CD4-positive, alpha-beta T cell treated with Interleukin-21 for 1 hour (primary cell): ENCODE measurements around the gene RPS19.
"Not testable (repeated sequence)": the region's sequence is repeated elsewhere in the genome, so short reads cannot be mapped to it uniquely, and the experiment has no call there.

Experiments used
- DNase-seq: peaks from one replicate; pipeline ENCODE4 v3.0.0-alpha.2; 2020

Gene RPS19

DNA sequence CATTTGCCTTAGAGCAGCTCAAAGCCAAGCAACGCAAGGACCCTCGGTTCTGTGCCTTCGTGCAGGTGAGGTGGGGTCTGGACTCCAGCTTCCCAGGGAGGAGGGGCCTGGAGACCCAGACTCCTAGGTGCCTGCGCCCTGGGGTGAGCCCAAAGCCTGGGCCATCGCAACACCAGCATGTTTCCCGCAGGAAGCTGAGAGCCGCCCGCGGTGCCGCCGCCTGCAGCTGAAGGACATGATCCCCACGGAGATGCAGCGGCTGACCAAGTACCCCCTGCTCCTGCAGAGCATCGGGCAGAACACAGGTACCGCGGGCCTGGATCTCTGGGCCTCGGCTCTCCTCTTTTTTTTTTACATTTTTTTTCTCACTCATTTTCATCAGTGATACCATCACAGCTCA, 42.5 kb downstream of the RPS19 start:
- no peak for DNase-seq

DNA sequence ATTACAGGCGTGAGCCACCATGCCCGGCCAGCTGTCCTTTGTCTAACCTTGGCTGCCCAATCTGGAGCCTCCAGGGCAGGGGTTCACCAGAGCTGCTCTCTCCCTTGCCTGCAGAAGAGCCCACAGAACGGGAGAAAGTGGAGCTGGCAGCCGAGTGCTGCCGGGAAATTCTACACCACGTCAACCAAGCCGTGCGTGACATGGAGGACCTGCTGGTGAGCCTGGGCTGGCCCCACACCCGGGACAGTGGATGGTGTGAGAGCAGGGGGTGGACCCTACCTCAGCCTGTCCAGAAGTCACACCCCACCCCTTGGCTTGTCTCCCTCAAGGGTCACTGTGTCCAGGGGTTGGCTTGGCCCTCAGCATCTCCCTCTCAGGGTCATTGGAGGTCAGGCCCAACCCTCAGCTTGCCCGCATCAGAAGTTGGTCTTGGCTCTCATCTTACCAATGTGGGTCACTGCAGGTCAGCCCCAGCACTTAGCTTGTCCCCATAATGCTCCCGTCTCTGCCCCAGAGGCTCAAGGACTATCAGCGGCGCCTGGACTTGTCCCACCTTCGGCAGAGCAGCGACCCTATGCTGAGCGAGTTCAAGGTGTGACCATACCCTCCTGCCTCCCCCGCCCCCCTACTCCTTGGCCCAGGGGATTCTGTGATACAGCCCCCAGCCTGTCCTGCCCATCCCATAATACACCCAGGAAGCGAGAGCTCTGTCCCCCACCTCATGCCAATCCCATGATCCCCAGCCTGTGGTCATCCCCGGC, 43.3 kb downstream of the RPS19 start:
- DNase-seq: no peak

DNA sequence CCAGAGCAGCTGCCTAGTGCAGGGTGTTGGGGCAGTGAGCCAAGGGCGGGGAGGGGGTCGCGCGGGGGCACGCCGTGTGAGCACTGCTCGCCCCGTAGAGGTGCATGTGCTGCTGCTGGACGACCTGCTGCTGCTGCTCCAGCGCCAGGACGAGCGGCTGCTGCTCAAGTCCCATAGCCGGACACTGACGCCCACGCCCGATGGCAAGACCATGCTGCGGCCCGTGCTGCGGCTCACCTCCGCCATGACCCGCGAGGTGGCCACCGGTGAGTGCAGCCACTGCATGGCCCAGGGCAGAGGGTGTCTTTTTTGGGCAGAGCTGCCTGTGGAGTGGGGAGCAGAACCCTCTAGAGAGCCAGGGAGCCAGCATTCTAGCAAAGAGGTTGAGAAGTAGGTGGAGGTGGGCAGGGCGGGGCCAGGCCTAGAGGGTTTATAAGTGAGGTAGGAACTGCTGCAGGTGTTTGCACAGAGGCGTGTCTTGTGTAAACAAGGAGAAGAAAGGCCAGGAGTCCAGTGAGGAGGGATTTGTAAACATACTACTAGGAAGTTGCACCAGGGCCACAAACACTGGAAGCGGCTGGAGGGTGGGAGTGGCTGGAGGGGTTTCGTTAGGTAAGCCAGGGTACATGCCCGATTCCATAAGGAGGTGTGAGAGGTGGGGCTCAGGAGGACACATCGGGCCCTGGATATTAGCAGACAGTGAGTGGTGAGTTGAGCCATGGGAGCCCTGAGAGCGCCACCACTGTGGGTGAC, 44.2 kb downstream of the RPS19 start:
- no peak for DNase-seq

DNA sequence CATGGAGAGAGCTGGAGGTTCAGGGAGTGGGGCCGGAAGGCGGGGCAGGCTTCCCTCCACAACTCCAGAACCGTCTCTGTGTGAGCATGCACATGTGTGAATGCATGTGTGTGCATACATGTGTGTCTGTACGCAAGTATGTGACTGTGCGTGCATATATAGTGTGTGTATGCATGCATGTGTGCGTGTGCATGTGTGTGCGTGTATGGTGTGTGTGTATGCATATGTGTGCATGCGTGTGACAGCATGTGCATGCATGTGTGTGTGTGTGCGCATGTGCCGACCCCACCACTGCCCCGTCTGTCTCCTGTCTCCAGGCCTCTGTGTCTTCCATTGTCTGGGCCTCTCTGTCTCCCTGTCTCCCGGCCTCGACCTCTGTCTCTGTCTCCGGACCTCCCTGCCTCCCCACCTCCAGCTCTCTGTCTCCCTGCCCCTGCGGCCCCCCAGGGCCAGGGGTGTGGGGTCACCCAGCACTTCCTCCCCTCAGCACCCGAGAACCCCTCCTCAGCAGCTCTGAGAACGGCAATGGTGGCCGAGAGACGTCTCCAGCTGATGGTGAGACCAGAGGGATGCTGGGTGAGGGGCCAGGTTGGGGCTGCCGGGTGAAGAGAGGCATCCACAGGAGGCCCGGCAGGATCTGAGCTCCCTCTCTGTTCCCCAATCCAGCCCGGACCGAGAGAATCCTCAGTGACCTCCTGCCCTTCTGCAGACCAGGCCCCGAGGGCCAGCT, 45.4 kb downstream of the RPS19 start:
- DNase-seq: no peak

DNA sequence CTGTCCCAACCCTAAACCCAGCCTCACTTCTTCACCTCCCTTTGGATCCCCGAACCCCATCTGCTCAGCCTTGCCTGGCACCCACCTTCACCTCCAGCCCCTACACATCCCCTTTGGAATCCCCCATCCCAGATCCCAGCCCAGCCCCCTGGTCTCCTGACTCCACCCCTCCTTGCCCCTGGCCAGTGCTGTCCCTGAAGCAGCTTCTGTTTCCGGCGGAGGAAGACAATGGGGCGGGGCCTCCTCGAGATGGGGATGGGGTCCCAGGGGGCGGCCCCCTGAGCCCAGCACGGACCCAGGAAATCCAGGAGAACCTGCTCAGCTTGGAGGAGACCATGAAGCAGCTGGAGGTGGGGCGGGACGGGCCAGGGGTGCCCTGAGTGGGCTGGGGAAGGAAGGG, 46.2 kb downstream of the RPS19 start:
- no peak for DNase-seq

DNA sequence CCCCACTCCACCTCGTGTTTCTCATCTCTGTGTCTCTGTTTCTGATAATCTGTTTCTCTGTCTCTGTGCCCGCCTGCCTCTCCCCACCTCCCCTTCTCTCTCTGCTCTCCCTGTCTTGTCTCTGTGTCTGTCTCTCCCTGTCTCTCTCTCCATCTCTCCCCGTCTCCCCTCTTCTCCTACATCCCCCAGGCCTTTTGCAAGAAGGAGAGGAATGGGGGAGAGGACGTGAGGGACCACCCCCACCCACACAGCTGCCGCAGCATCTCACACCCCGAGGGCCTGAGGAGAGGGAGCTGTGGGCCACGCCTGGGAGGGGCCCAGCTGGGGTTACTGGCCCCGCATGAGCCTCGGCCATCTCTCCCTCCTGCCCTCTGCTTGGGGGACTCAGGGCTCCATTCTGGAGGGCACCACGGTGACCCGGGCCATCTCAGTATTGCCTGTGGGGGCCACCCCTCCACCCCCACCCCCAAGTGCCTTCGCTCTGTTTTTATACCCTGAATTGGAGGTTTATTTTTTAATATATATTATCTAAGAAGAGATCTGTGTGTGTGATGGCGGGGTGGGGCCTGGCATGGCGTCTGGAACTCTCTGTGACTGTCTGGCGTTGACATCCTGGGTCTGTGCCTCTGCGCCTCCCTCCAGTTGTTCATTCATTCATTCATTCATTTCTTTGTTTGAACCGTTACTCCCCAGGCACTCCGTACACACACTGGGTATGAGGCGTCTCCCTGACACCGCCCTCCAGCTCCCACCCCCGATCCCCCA, 47.0 kb downstream of the RPS19 start:
- no peak for DNase-seq

DNA sequence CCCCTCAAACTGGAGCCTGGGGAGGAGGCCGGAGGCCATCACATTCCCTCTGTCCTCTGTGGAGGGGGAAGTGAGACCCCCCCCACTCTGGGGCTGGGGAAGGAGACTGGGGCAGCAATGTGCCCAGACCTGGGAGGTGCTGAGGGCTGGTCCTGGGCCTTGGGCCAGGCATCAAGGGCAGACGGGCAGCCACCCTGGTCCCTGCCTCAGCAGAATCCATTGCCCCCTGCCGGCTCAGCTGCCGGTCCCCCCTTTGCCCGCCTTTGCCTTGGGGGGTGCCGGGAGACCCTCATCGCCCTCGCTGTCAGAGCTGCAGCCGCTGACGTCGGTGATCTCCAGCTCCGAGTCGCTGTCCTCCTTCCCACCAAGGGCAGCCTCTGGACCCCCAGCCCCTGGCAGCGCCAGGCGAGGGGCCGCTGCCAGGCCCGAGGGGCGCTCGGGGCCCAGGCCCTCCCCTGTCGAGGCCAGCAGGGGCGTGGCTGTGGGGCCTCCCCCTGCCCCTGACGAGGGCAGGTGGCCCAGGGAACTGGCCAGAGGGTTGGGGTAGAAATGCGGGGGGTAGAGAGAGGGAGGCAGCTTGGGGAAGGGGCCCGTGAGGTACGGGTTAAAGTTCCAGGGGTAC, 48.0 kb downstream of the RPS19 start:
- DNase-seq: no peak

DNA sequence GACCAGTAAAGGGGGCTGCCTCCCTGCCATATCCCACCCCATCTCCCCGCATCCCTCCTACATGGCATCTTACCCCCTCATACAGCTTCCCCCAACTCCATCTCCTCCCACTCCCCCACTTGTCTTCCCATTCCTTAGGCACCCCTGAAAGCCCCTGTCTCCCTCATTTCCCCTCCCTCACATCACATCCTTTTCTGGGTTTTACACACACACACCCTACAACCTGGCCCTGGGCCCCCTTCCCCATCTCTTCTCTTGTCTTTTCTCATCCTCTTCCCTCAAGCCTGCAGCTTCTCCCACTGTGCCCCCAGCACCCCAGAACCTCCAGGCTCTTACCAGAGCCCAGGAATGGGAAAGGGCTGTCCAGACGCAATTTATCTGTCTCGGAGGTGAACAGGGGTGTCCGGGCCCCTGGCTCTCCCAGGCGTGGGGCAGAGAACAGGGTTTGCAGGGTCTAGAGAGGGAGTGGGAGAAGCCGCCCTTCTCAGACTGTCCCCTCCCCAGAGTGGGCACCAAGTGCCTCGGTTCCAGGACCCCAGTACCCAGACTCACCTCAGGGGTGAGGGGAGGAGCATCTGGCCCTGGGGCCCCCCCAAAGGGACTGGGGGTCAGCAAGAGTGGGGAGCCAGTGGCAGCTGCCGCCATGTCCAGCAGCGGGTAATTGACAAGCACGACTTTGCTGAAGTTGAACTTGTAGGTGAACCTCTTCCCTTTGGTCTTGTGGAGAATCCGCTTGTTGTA, 48.8 kb downstream of the RPS19 start:
- no peak for DNase-seq

DNA sequence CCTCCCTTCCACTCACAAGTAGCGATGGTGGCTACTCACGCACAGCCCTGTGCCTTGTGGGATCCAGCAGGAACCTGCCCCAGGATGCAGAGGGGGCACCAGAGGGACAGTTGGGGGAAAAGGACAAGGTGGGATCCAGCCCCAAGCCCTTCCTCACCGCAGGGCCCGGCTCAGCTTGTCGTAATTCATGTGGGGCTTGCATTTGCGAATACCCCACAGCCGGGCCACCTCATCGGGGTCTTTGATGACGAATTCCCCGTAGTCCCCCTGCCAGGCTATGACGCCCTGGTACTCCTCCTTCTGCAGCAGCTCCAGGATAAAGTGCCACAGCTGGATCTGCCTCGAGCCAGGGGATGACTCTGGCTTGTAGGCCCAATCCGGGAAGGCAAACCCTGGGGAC, 49.7 kb downstream of the RPS19 start:
- DNase-seq: no peak

DNA sequence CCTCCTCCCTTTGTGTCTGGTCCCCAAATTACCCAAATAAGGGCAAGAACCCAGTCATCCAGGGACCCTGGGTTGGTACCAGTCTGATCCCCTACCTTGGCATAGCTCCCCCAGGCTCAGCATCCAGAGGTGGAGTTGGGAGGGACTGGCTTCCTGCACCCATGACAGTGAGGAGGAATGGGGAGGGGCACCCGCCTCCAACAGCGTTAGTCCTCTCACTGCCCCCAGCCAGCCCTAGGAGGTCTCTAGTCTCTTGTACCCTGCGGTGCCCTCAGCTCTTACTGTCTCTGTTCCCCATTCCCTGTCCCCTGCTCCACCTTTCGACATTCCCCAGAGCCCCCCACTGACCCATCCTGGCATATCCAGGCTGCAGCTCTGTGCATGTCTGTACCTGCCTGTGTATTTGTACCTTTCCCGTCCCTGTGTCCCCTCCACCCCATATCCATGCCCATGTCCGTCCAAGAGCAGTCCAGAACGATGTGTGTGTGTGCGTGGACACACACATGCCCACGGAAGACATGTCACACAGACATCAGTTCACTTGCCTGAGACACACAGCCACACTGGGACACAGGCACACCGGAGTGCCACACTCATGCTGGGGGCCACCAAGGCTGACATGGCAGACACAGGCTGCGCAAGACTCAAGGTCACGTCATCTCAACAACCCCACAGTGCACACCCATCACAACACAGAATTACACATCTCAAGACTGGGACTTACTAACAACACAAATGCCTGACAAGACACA, 50.4 kb downstream of the RPS19 start:
- DNase-seq: no peak

DNA sequence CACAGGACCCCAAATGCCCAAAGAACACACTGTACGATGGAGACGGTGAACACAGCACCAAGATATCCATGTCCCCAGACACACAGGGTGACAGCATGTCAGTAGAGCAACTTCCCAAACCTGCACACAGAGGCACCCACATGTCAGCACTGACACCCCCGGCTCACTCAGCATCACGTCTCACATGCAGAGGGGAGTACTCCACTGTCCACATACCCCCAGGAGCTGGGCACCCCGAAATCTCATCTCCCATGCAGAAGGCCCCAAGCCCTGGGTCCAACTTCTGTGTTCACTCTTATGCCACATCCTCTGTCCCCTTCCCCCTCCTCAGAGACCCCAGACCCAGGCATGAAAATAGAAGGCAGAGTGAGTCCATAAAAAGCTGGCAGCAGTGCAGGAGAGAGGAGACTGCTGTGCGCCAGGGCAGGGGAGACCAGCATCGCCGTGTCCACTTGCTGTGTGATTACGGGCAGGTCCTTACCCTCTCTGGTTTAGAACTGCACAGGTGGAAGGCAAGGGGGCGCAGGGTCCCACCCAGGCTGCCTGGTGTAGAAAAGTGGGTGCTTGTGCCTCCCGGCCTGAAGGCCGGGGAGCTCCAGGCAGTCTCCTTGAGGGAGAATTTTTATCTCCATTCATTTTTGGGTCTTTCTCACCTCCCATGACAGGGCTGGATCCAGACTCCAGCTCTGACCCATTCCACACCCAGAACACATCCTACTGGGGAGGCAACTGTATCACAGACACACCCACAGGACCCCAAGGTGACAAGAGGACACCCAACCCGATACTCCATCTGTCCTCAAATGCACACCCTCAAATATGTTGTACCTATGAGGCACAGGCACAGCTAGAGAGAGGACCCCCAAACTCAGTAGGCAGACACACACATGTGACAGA, 51.2 kb downstream of the RPS19 start:
- no peak for DNase-seq

DNA sequence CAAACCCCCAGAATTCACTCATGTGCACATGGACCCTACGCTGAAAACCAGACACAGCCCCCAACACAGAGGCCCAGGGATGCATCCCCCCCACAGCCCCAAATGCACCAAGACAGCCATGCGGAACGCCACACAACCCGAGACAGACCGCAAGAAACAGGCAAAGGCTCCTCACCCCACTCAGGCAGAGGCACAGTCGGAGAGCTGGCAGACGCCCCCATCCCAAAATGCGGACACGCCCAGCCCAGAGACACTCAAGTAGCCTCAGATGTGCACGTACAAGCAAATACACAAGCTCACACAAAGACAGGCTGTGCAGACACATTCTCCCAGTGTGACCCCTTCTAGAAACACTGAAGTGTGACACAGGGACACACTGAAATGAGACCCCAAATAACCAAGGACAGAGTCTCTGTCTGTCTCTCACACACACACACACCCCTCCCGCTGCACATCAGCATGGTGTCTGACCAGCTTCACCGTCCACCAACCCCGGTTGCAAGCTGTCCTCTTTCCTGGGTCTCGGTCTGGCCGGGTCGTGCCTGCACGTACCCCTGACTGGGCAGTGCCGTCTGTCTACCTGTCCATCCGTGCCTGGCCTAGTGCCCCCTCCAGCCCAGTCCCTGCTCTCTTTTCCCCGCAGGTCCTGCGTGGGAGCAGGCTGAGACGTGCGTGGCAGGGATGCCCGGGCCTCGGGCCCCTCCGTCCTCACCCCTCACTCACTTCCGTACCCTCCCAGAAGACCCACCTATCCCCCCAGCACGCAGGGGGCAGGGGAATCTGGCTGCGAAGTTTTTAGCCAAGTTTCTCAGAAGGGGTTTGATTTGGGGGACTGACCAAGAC, 52.1 kb downstream of the RPS19 start:
- DNase-seq: no peak

DNA sequence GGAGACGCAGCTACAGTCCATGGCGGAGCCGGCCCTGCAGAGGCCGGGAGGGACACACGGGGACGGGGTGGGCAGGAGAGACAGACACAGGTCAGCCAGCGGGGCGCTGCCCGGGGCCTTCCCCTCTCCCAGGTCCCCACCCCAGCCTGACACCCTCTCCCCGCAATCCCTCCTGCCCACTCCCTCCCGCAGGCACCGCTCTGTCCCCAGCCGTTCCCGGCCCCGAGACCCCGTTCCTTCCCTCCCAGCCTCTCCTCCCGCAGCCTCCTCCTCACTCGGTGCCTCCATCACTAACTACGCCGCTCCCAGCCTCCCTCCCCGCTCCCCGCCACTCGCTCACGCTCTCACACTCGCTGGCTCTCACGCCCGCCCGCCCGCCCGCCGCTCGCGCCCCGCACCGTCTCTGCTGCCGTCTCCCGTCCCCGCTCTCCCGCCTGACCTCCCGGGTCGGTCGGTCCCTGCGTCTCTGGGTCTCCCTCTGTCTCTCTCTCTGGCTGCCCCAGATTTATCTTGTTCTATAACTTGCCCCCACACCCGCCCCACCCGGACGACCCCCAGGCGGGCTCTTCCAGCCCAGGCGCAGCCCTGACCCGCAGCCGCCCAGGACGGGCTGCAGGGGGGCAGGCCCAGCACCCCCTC, 53.0 kb downstream of the RPS19 start:
- no peak for DNase-seq

DNA sequence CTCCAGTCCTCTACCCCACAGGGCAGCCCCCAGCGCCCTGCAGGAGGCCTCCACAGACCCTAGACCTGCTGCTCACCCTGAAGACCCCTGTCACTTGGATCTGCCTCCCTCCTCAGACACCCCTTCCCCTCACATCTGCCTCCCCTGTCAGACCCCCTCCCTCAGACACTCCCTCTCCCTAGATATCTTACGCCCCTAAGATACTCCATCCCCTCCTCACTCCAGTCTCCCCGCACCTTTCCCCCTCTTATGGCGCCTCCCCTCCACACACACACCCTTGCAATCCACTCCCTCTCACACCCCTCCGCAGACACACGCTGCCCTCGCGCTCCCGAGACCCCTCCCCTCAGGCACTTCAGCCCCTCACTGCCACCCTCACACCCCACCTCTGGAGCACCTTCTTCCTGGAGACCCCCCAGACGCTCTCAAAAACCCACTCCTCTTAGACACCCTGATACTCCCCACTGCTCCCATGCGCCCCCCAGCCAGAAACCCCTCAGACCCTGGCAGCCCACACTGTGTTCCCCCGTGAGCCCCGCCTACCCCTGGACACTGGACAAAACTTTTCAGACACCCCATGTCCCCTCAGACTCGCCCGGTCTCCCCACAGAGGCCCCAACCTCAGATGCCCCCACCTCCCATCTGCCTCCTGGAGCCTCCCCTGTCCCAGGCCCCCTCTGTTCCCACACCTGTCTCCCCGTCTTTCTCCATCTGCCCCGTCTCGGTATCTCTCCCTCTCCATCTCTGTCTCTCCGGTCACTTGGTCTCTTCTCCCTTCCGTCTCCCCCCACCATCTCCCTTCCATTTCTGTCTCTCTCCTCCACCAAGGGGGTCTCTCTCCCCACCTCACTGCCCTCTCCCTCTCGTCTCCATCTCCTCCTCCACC, 53.7 kb downstream of the RPS19 start:
- no peak for DNase-seq

DNA sequence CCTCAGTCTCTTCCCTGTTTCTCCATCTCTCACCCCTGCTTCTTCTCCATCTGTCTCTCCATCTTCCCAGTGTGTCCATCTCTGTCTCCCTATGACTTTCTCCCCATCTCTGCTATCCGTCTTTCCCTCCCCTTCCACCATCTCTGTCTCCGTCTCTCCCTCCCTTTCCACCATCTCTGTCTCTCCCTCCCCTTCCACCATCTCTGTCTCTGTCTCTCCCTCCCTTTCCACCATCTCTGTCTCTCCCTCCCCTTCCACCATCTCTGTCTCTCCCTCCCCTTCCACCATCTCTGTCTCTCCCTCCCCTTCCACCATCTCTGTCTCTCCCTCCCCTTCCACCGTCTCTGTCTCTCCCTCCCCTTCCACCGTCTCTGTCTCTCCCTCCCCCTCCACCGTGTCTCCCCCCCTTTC, 54.4 kb downstream of the RPS19 start:
- DNase-seq: not testable (repeated sequence)

DNA sequence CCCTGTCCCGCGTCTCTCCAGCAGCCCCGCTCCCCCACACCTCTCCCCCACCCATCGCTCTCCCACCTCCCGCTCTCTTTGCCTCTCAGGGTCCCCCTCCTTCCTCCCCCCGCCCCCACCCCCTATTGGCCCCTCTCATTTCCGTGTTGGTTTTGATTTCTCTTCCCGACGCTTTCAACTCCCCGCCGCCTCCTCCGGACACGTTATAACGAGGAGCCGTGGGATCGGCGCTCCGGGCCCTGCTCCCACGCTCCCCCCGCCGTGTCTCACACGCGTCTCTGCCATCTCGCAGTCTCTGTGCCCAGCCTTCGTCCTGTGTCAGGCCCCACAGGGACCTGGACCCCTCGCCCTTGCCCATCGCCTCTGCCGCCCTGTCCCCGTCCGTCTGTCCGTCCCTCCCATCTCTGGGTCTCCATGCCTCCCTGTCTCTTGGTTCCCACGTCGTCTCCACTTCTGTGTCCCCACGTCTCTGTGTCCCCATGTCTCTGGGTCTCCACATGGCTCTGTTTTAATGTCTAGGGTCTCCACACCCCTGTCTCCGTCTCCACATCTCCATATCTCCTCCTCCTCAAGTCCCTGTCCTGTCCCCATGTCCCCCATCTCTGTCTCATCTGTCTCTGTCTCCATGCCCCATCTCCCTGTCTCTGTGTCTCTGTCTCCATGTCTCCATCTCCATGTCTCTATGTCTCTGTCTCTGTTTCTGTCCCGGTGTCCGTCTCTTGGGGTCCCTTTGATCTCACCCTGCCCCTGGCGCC, 55.1 kb downstream of the RPS19 start:
- DNase-seq: no peak
